Inflammatory macrophage treated with lipopolysaccharide for 4 hours (primary cell): ENCODE measurements around the gene SBNO2.
A peak's percentile ranks its signal among the peaks of the same experiment; 100 is the strongest.

Source experiments
- DNase-seq: peaks from one replicate; pipeline ENCODE4 v3.0.0-alpha.2; 2020

SBNO2 gene

GRCh38 chr19:1105008-1105872 is 68.8 kb downstream of the SBNO2 start:
- no peak for DNase-seq

DNA sequence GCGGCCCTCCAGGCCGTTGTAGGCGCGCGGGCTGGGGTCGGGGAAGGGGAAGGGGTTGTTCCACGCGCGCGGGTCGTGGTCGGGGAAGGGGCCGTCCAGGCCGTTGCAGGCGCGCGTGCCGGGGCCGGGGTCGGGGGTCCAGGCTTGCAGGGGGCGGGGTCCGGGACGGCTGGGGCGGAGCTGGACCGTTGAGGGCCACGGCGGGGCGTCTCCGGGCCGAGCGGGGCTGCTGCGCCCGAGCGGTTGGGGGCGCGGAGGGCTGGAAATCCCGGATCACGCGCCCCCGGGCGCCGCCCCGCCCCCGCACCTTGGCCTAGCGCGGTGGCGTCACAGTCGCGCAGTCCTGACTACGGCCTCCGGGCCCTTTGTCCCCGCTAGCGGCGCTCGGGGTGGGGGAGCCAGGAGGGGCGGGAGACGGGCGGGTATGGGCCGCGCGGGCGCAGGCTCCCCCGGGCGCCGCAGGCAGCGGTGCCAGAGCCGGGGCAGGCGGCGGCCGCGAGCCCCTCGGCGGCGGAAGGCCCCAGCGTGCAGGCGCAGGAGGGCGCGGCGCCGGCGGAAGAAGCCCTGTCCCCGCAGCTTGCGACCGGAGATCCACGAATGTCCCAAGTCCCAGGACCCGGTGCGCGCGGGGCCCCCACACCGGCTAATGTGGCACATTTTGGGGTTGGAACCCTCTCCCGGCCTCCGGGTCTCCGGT is 69.6 kb downstream of the SBNO2 start:
- peak; percentile 90 for DNase-seq

DNA sequence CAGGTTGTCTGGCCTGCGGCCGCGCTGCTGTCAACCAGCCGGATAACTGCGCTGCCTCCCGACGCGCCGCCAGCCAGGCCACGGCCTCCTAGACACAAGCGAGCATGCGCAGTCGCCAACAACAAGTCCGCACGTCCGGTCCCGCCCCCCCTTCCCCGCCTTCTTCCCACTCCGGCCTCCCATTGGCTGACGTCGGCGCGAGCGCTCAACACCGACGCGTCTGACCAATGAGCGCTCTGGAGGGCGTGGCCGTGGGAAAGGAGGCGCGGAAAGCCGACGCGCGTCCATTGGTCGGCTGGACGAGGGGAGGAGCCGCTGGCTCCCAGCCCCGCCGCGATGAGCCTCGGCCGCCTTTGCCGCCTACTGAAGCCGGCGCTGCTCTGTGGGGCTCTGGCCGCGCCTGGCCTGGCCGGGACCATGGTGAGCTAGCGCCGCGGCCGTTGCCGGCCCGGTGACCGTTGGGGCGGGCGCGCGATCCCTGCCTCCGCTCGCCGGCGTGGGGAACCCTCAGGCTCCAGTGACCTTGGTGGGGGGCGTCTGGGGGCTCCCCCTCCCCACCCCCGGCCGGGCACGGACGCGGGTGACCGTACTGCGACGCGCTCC is 70.3 kb downstream of the SBNO2 start, which contains the start of gene GPX4:
Gene GPX4, plus strand, starts transcription at position 287 of the 603 bp plus-strand sequence. Its CDS starts 50 bp downstream, at position 337.
- peak; percentile 100 for DNase-seq

DNA sequence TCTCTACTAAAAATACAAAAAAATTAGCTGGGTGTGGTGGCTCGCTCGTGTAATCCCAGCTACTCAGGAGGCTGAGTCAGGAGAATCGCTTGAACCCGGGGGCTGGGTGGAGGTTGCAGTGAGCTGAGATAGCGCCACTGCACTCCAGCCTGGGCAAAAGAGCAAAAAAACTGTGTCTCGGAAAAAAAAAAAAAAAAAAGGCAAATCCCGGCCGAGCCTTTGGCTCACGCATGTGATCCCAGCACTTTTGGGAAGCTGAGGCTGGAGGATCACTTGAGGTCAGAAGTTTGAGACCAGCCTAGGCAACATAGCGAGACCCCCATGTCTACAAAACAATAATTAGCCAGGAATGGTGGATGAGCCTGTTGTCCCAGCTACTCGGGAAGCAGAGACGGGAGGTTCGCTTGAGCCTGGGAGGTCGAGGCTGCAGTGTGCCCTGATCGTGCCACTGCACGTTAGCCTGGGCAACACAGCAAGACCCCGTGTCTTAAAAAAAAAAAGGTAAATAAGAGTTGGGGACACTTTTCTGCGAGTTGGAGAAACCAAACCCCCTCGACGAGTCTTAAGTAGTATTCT is 70.8 kb downstream of the SBNO2 start:
- DNase-seq, result no peak

DNA sequence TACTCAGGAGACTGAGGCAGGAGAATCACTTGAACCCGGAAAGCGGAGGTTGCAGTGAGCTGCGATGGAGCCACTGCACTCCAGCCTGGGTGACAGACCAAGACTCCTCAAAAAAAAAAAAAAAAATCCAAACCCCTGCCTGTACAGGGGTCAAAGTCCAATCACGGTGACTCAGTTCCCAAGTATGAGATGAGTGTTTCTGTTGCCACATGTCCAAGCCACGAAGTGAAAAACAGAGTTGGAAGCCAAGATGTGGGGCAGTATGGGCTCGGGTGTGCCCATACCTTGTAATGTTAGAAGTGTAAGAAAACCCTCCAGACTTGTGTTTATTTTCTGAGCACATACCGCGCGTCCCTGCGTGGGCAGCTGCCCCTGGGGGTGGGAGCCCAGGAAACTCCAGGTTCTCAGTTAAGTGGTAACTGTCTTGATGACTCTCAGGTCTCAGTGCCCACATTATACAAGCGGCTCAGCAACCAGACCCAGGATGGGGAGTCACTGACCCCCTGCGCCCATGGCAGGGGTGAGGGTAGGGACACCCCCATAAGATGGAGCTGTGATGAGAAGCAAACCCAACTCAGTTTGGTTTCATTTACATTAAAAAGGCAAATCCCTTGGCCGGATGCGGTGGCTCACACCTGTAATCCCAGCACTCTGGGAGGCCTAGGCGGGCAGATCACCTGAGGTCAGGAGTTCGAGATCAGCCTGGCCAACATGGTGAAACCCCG is 71.5 kb downstream of the SBNO2 start:
- peak; percentile 92 for DNase-seq

DNA sequence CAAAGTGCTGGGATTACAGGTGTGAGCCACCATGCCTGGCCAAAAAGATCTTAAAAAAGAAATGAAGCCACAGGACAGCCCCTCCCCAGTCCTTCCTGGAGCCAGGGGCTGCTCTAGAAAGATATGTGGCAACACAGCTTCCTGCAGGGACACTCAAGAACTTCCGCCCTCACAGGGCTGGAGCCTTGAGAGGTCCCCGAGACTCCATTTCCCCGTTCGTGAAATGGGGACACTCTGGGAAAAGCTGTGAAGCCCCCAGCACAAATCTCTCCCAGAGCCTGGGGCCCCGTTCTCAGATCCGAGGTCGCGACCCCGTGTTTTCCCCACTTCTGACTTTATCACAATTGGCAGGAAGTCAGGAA is 72.8 kb downstream of the SBNO2 start:
- peak; percentile 77 for DNase-seq

GRCh38 chr19:1098177-1099051 is 75.7 kb downstream of the SBNO2 start:
- DNase-seq, result peak; percentile 19

DNA sequence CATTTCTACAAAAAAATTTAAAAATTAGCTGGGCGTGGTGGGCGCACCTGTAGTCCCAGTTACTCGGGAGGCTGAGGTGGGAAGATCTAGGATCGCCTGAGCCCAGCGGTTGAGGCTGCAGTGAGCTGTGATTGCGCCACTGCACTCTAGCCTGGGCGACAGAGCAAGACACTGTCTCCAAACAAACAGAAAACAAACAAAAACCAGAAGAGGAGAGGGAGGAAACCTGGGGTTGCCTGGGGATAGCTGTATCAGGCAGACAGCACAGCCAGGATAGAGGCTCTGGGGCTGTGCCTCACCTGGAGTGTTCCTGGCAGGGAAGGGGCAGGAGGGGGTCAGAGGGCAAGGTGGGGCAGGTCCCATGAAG is 76.3 kb downstream of the SBNO2 start:
- peak; percentile 24 for DNase-seq

DNA sequence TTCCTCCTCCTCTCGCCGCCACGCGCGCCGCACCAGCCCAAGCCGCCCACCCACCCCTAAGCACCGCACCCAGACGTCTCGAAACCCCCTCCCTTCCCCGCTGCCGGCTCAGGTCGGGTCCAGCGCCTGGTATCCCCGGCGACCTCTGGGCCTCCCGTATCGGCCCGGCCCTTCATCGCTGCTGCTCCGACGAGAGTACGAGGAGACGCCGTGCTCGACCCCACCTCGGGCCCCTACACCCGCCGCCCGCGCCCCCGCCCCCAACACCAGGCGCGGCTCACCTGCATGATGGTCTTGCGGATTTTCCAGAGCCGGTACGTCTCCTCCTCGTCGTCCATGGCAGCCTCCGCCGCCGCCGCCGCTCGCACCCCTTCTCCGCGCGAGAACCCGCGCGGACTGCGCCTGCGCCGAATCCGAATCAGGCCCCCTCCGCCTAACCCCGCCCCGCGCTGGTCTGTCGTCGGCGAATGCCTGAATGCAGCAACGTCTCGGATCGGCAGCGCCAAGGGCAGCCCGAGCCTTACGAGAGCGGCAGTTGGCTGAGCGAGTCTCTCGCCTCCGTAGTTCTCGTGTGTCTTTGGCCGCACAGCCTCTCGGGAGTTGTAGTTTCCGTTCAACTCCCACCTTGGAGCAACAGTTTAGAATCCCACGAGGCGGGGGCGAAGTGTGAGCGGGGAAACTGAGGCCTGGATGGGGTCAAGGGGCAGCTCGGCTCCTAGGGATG is 78.9 kb downstream of the SBNO2 start, which contains the start of gene POLR2E:
Gene POLR2E, minus strand, starts transcription at position 398 of the 724 bp plus-strand sequence. Its CDS starts 60 bp downstream, at position 338.
- DNase-seq, result peak; percentile 98

DNA sequence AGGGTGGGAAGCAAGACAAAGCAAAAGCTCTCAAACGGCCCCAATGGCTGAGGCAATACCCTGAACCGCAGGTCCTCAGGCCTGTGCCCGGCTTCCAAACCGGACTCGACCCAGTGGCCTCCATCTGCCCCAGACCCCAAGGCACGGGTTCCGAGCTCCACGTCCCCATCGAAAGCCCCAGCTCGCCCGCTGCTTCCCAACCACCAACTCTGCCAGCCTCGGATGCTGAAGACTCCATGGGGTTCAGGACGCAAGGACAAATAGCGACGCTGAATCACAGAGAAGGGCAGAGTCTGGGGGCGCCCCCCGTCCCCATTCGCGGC is 79.5 kb downstream of the SBNO2 start:
- DNase-seq, result no peak

GRCh38 chr19:1093811-1094553 is 80.1 kb downstream of the SBNO2 start:
- DNase-seq, result no peak

DNA sequence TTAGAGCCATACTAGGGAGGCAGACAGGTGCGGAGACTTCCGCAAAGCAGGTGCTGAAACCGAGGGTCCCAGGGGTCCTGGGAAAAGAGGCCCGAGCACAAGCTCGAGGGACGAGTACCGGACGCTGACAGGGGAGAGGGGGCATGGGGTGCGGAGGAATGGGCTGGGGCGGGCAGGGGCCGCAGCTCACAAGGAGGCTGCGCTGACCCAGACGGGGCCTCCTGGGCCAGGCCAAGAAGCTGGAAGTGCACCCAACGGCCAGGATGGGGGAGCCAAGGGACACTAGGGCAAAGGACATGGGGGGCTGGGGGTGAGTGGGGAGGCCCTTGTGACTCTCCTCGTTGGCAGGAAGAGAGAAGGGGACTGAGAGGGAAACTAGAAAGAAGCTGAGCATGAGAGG is 80.7 kb downstream of the SBNO2 start:
- DNase-seq, result no peak

DNA sequence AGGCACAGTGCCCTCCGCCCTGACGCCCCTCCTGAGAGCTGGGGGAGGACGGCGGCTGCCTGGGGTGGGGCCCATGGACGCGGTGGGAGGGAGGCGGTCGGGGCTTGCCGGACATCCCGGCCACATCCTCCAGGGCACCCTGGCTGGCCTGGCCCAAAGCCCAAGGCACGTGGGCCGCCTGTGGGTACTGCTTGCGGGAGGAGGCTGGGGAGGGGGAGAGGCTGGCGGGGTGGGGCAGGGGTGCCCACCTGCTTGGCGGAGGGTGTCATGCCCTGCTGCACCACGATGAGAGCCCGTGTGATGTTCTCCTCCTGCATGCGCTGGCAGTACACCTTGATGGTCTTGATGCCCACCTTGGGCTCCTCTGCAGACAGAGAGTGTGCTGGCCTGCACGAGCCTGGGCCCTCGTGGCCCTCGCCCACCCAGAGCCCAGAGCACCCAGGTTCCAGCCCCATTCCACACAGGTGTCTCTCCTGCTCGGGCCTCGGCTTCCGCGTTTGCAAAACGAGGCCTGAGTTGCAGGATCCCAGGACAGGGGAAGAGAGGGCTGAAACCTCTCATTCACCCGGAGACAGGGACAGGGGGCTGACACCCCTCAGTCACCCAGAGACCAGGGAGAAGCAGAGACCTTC is 82.4 kb downstream of the SBNO2 start:
- DNase-seq, result no peak

DNA sequence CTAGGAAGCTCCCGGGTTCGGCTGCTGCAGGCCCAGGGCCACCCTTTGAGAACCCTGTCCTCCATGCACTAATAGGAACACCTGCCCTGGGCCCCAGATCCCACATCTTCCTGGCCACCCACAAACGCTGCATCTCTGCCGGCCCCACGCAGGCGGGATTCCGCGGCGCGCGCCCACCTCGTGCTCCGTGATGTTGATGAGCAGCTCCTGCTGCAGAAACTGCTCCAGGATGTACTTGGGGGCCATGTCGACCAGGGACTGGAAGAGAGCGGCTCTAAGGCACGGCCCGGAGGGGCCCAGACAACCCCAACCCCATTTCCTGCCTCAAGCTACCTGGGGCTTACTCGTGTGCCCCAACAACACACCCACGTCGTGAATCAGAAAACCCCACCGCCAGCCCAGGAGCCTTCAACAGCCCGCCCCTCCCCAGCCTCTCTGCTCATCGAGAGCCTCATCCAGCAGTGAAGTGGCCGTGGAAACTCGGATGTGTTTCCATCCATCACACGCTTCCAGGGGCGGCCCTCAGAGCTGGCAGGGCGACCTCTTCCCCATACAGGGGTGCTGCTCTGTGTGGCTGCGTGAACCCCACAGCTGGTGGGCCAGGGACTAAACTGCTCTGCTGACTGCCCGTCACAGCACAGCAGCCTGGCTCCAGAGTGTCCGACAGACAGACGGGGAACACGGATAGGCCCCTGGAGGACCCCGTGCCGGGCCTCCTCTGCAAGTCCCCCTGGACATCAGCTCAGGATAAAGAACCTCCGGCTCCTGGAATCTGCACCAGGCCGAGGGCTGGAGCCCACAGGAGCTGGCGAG is 83.1 kb downstream of the SBNO2 start:
- DNase-seq, result no peak

GRCh38 chr19:1089891-1090290 is 84.2 kb downstream of the SBNO2 start:
- DNase-seq, result no peak

DNA sequence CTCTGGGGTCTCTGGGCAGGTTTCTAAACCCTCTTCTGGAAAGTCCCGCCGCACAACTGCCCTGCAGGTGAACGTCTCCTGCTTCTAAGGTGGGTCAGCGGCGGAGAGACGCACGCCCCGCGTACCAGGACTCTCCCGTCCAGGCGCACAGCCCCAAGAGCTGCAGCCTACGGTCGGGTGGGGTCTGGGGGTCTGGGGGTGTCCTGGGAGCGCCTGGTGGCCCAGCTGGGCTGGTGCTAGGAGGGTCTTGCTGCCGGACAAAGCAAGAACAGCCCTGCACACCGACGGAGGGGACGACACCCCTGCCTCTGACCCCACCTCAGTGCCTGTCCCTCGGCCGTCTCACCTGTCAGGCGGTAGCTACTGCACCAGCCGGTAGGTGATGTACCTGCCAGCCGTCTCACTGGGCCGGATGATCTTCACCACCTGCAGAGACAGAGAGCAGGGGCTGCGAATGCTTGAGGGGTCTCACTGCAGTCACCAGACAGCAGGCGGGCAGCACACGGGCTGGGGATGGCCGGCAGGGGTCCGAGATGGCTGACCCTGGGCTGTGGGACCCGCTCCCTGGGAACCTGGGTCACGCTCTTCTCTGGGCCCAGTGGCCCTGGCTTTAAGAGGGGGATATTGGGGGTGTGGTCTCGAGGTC is 84.8 kb downstream of the SBNO2 start:
- no peak for DNase-seq

- DNase-seq, result peak; percentile 77
Observed at GRCh38 chr19:1088416-1089010, 85.6 kb downstream of the SBNO2 start.
